Islet precursor cell (in vitro differentiated cells): ENCODE results near the gene ULK4.
A peak's percentile ranks its signal among the peaks of the same experiment; 100 is the strongest.
"Not testable (repeated sequence)": the region's sequence is repeated elsewhere in the genome, so short reads cannot be mapped to it uniquely, and the experiment has no call there.

Experiments
- DNase-seq: peaks from one replicate; pipeline ENCODE4 v3.0.0-alpha.2; 2018

The ULK4 gene

GRCh38 chr3:41961751-41962679 is at the start of gene ULK4:
TSS of gene ULK4 (minus strand) at chr3:41962103. CDS start at chr3:41954759, 7,344 bp downstream.
- peak; percentile 100 for DNase-seq

GRCh38 chr3:42010530-42010929 is 48.6 kb upstream of the ULK4 start:
- DNase-seq = peak; percentile 63

- DNase-seq = no peak
Observed at GRCh38 chr3:42009456-42009855, 47.6 kb upstream of the ULK4 start.

- no peak for DNase-seq
Observed at GRCh38 chr3:42007785-42008184, 45.9 kb upstream of the ULK4 start.

GRCh38 chr3:42005401-42005800 is 43.5 kb upstream of the ULK4 start:
- no peak for DNase-seq

GRCh38 chr3:42002790-42003189 is 40.9 kb upstream of the ULK4 start:
- DNase-seq = no peak

- DNase-seq = no peak
Observed at GRCh38 chr3:42001777-42002176, 39.9 kb upstream of the ULK4 start.

- no peak for DNase-seq
Observed at GRCh38 chr3:41999909-42000308, 38.0 kb upstream of the ULK4 start.

- DNase-seq = no peak
Observed at GRCh38 chr3:41997702-41998550, 36.0 kb upstream of the ULK4 start.

- no peak for DNase-seq
Observed at GRCh38 chr3:41991437-41991836, 29.5 kb upstream of the ULK4 start.

- no peak for DNase-seq
Observed at GRCh38 chr3:41989518-41989917, 27.6 kb upstream of the ULK4 start.

GRCh38 chr3:41987627-41988026 is 25.7 kb upstream of the ULK4 start:
- no peak for DNase-seq

- no peak for DNase-seq
Observed at GRCh38 chr3:41986561-41986960, 24.7 kb upstream of the ULK4 start.

GRCh38 chr3:41985018-41985417 is 23.1 kb upstream of the ULK4 start:
- no peak for DNase-seq

- not testable (repeated sequence) for DNase-seq
Observed at GRCh38 chr3:41983091-41983490, 21.2 kb upstream of the ULK4 start.

- not testable (repeated sequence) for DNase-seq
Observed at GRCh38 chr3:41977401-41977800, 15.5 kb upstream of the ULK4 start.

GRCh38 chr3:41975416-41976103 is 13.7 kb upstream of the ULK4 start:
- no peak for DNase-seq

GRCh38 chr3:41974223-41974622 is 12.3 kb upstream of the ULK4 start:
- no peak for DNase-seq

GRCh38 chr3:41972802-41973201 is 10.9 kb upstream of the ULK4 start:
- no peak for DNase-seq

- DNase-seq = no peak
Observed at GRCh38 chr3:41966206-41966605, 4.3 kb upstream of the ULK4 start.

GRCh38 chr3:41963823-41964222 is 1.9 kb upstream of the ULK4 start:
- DNase-seq = no peak

- DNase-seq = peak; percentile 83
Observed at GRCh38 chr3:41960826-41961750, 815 bp downstream of the ULK4 start.
